Measurements from ENCODE around the gene FGF14.

- TF ChIP-seq EZH2phosphoT487 (IDR thresholded peaks at IDR 0.05) (no peak), CTCF (IDR thresholded peaks at IDR 0.05) (no peak), EZH2 (IDR thresholded peaks at IDR 0.05) (no peak)
Observed at GRCh38 chr13:101951114-101951513, 450.7 kb downstream of the FGF14 start.

Measured in neural progenitor cell (in vitro differentiated cells).